ENCODE measurements around the gene PODXL.

- TF ChIP-seq POLR2A (IDR thresholded peaks at IDR 0.05) (no peak), CTCF (IDR thresholded peaks at IDR 0.05) (no peak), EP300 (IDR thresholded peaks at IDR 0.05) (no peak), POLR2AphosphoS5 (IDR thresholded peaks at IDR 0.05) (no peak)
Observed at GRCh38 chr7:131486346-131486745, 70.1 kb downstream of the PODXL start.

All from gastroesophageal sphincter (tissue), 3 donors.